ENCODE data around the gene DAAM1. TPM values are rescaled to one million over a fixed set of nuclear protein-coding genes. Genes with fewer than 3 reads are reported as not detected.

The DAAM1 gene
- total RNA-seq = 10 to 100 TPM; 94.0 to 99.4 TPM
- 59.1 TPM for polyA plus RNA-seq (2013, experiment 1 of 2)
- 56.3 TPM for polyA plus RNA-seq (2013, experiment 2 of 2)
- long read RNA-seq, experiment 1, full-length matches to known transcripts = 2 of 23 reads
- long read RNA-seq, experiment 1, partial matches to known transcripts = 19 of 23 reads
- long read RNA-seq, experiment 1, other reads (novel, unspliced or antisense) = 2 of 23 reads
- long read RNA-seq, experiment 2, full-length matches to known transcripts = 63 of 107 reads
- long read RNA-seq, experiment 2, partial matches to known transcripts = 19 of 107 reads
- long read RNA-seq, experiment 2, other reads (novel, unspliced or antisense) = 25 of 107 reads
- long read RNA-seq, experiment 3, full-length matches to known transcripts = 6 of 52 reads
- long read RNA-seq, experiment 3, partial matches to known transcripts = 35 of 52 reads
- long read RNA-seq, experiment 3, other reads (novel, unspliced or antisense) = 11 of 52 reads
- long read RNA-seq, experiment 4, partial matches to known transcripts = 38 of 45 reads
- long read RNA-seq, experiment 4, other reads (novel, unspliced or antisense) = 6 of 45 reads

GRCh38 chr14:59188461-59189090, at the start of gene DAAM1:
TSS of gene DAAM1 (plus strand) at chr14:59188667. CDS start at chr14:59263478, 74,811 bp downstream.
- Mint-ChIP-seq H3K36me3 (ENCODE audit: low read depth) (no peaks in the 10 kb centered on the region), H3K27me3 (ENCODE audit: insufficient read depth) (peaks cover 22% of the 10 kb centered on the region), H3K9me3 (no peaks in the 10 kb centered on the region), H3K27ac (peak within 1 kb of the TSS; percentile 93), H3K4me1 (peaks cover 49% of the 10 kb centered on the region), H3K4me3 (peak within 1 kb of the TSS; percentile 82)
- Histone ChIP-seq H3K9ac (ENCODE audit: extremely low read depth, low read length, poor library complexity, severe bottlenecking) (peak within 1 kb of the TSS; percentile 95), H3K4me1 (ENCODE audit: control insufficient read depth, insufficient read depth, low read length) (peaks cover 28% of the 10 kb centered on the region), H3K9me3 (ENCODE audit: control insufficient read depth, low read length) (no peaks in the 10 kb centered on the region), H3K27me3 (ENCODE audit: control insufficient read depth, insufficient read depth, low read length, poor library complexity, severe bottlenecking) (peaks cover 20% of the 10 kb centered on the region), H3K27ac (ENCODE audit: low read depth, low read length) (peak within 1 kb of the TSS; percentile 96), H3K36me3 (ENCODE audit: control insufficient read depth, insufficient read depth, low read length) (no peaks in the 10 kb centered on the region), H3K4me3 (ENCODE audit: low read length) (peak within 1 kb of the TSS; percentile 86)
- DNase-seq = peak; percentile 99
- 0 to 1% methylated on average over 14 to 44 of the region's 44 CpGs for WGBS, 2 experiments (ENCODE audit: insufficient coverage in 1 of 2, insufficient read length in 1 of 2)
- TF ChIP-seq CTCF (conservative IDR thresholded peaks at IDR 0.05) = no peak

DNA sequence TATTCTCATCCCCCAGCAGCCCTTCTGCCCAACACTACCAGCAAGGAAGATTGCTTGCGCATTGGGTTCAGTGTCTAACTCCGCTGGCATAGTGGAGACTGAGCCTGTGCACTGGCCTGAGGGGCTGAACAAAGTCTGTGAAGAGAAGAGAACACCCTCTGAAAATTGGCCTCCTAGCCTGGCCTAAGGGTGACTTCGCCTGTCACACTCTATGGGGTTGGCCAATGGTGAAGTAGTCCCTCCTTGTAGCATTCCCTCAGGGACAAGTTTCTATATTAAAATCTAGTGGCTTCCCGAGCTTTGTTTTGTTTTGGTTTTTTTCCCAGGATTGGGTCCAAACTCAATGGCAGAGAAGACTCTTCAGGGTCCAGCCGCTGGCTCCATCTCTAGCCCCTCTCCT, 49.1 kb upstream of the DAAM1 start:
- H3K36me3 ChIP-seq (ENCODE audit: control insufficient read depth, insufficient read depth, low read length) = no peaks in the 10 kb centered on the region
- Mint-ChIP-seq H3K4me3 (no peak overlapping the region), H3K4me1 (no peaks in the 10 kb centered on the region), H3K27ac (no peak overlapping the region), H3K9me3 (no peaks in the 10 kb centered on the region), H3K27me3 (ENCODE audit: insufficient read depth) (no peaks in the 10 kb centered on the region), H3K36me3 (ENCODE audit: low read depth) (no peaks in the 10 kb centered on the region)
- WGBS, 2 experiments (ENCODE audit: insufficient coverage in 1 of 2, insufficient read length in 1 of 2) = 95 to 98% methylated on average over 3 to 5 of the region's 5 CpGs
- no peaks in the 10 kb centered on the region for H3K27me3 ChIP-seq (ENCODE audit: control insufficient read depth, insufficient read depth, low read length, poor library complexity, severe bottlenecking)
- H3K4me3 ChIP-seq (ENCODE audit: low read length) = no peak overlapping the region
- H3K9ac ChIP-seq (ENCODE audit: extremely low read depth, low read length, poor library complexity, severe bottlenecking) = no peak overlapping the region
- no peaks in the 10 kb centered on the region for H3K9me3 ChIP-seq (ENCODE audit: control insufficient read depth, low read length)
- no peak overlapping the region for H3K27ac ChIP-seq (ENCODE audit: low read depth, low read length)
- no peak for TF ChIP-seq CTCF (conservative IDR thresholded peaks at IDR 0.05)
- DNase-seq = no peak
- H3K4me1 ChIP-seq (ENCODE audit: control insufficient read depth, insufficient read depth, low read length) = no peaks in the 10 kb centered on the region

DNA sequence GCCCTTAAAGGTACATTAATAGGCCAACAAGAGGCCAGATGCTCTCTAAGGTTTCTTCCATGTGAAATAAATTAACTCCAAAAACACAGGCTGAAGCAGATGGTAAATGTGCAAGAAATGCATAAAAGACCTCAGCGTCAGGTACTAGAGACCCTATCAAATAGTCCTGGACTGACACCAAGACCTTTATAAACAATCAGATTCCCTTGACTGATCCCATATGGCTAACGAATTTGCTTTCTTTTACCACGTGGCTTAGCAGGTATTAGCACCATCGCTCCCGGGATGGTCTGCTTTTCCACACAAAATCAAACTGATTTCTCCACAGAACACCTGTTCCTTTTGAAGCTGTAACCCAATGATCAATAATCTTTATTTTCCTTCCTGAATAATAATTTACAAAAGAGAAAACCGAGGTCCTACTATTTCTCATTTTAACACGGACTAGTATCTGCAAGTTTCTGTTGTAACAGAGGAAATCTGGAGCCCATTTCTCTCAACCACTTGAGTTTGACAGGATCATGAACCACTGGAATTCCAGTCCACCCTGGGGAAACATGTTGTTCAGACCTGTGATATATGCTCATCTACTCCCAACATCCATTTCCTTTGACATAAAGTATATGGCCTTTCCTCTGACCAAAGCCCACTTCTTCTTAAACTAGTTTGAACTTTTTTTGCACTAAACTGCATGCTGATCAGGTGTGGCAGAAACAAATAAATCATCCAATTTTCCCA, 48.2 kb upstream of the DAAM1 start:
- Histone ChIP-seq H3K27ac (ENCODE audit: low read depth, low read length) (no peak overlapping the region), H3K9ac (ENCODE audit: extremely low read depth, low read length, poor library complexity, severe bottlenecking) (no peak overlapping the region), H3K27me3 (ENCODE audit: control insufficient read depth, insufficient read depth, low read length, poor library complexity, severe bottlenecking) (no peaks in the 10 kb centered on the region), H3K4me3 (ENCODE audit: low read length) (no peak overlapping the region), H3K36me3 (ENCODE audit: control insufficient read depth, insufficient read depth, low read length) (no peaks in the 10 kb centered on the region), H3K9me3 (ENCODE audit: control insufficient read depth, low read length) (no peaks in the 10 kb centered on the region), H3K4me1 (ENCODE audit: control insufficient read depth, insufficient read depth, low read length) (no peaks in the 10 kb centered on the region)
- no peaks in the 10 kb centered on the region for H3K27me3 Mint-ChIP-seq (ENCODE audit: insufficient read depth)
- no peak overlapping the region for H3K4me3 Mint-ChIP-seq
- DNase-seq = no peak
- no peak overlapping the region for H3K27ac Mint-ChIP-seq
- TF ChIP-seq CTCF (conservative IDR thresholded peaks at IDR 0.05) = no peak
- no peaks in the 10 kb centered on the region for H3K36me3 Mint-ChIP-seq (ENCODE audit: low read depth)
- H3K9me3 Mint-ChIP-seq = no peaks in the 10 kb centered on the region
- WGBS, 2 experiments (ENCODE audit: insufficient coverage in 1 of 2, insufficient read length in 1 of 2) = 88 to 93% methylated on average over 7 of the region's 7 CpGs
- H3K4me1 Mint-ChIP-seq = no peaks in the 10 kb centered on the region

Measured in endodermal cell (in vitro differentiated cells).